WTC11 (cell line): ENCODE results near the gene SMARCA4. TPM values are rescaled to one million over a fixed set of nuclear protein-coding genes. Genes with fewer than 3 reads are reported as not detected.

Experiments
- ATAC-seq: fragments of 200-7000 bp; cut with Tn5 transposase; 2 replicates; pipeline ENCODE4 v1.10.0; 2021; ENCODE audit warnings: mild to moderate bottlenecking, moderate library complexity
- CTCF ChIA-PET: fragments of 300-600 bp; sonication (Branson Sonifier 250); formaldehyde crosslinking; loops from one replicate; lab custom pipeline; 2021; ENCODE audit warnings: antibody characterized with exemption; lab: Charles Lee
- POLR2A ChIA-PET: fragments of 350-600 bp; sonication (Branson Sonifier 250); formaldehyde crosslinking; loops from one replicate; lab custom pipeline; 2021; ENCODE audit warnings: antibody characterized with exemption; lab: Charles Lee
- DNase-seq: peaks from one replicate; pipeline ENCODE4 v3.0.0; 2021; ENCODE audit warnings: low spot score
- H3K27ac Mint-ChIP-seq: 2 replicates; pipeline ENCODE4 v1.8.0; 2021; ENCODE audit warnings: mixed read lengths
- H3K27me3 Mint-ChIP-seq: 2 replicates; pipeline ENCODE4 v1.8.0; 2021; ENCODE audit warnings: low read depth, mild to moderate bottlenecking, moderate library complexity, mixed read lengths
- H3K36me3 Mint-ChIP-seq: 2 replicates; pipeline ENCODE4 v1.8.0; 2021; ENCODE audit warnings: mixed read lengths
- H3K4me1 Mint-ChIP-seq: 2 replicates; pipeline ENCODE4 v1.8.0; 2022; ENCODE audit warnings: mixed read lengths
- H3K4me3 Mint-ChIP-seq: 2 replicates; pipeline ENCODE4 v1.8.0; 2021; ENCODE audit warnings: mild to moderate bottlenecking, moderate library complexity, mixed read lengths
- H3K9me3 Mint-ChIP-seq: 2 replicates; pipeline ENCODE4 v1.8.0; 2021; ENCODE audit warnings: mixed read lengths
- ATF1 ChIP-seq: sonication (generic); formaldehyde crosslinking; IDR thresholded peaks from 2 replicates; pipeline ENCODE4 v1.8.1; 2023; ENCODE audit warnings: mild to moderate bottlenecking, moderate library complexity, missing genetic modification reagents
- ATF2 ChIP-seq: sonication (generic); formaldehyde crosslinking; IDR thresholded peaks from 2 replicates; pipeline ENCODE4 v1.8.1; 2022; ENCODE audit warnings: low read depth, missing genetic modification reagents, borderline replicate concordance
- CTCF ChIP-seq: fragments of 200-600 bp; IDR thresholded peaks from 2 replicates; pipeline ENCODE4 v1.8.0; 2022; ENCODE audit warnings: antibody characterized with exemption
- ERG ChIP-seq: fragments of 250-450 bp; sonication (Bioruptor Pico); IDR thresholded peaks from 2 replicates; pipeline ENCODE4 v1.8.0; 2021; ENCODE audit warnings: mild to moderate bottlenecking
- ESRRA ChIP-seq: sonication (generic); formaldehyde crosslinking; IDR thresholded peaks from 2 replicates; pipeline ENCODE4 v1.8.1; 2022; ENCODE audit warnings: mild to moderate bottlenecking, missing genetic modification reagents, borderline replicate concordance
- ETV6 ChIP-seq: sonication (generic); formaldehyde crosslinking; IDR thresholded peaks from 2 replicates; pipeline ENCODE4 v1.8.1; 2022; ENCODE audit warnings: mild to moderate bottlenecking, missing genetic modification reagents
- FOXP4 ChIP-seq: sonication (generic); formaldehyde crosslinking; IDR thresholded peaks from 2 replicates; pipeline ENCODE4 v1.8.0; 2022; ENCODE audit warnings: mild to moderate bottlenecking, missing genetic modification reagents
- GRHL2 ChIP-seq: fragments of 250-450 bp; sonication (Bioruptor Pico); IDR thresholded peaks from 2 replicates; pipeline ENCODE4 v1.8.0; 2022; ENCODE audit warnings: mild to moderate bottlenecking, moderate library complexity; ENCODE audit not compliant: insufficient replicate concordance, severe bottlenecking
- GTF2I ChIP-seq: fragments of 250-450 bp; sonication (Bioruptor Pico); conservative IDR thresholded peaks from 2 replicates; pipeline ENCODE4 v1.4.0; 2021; ENCODE audit warnings: mild to moderate bottlenecking
- HMGA2 ChIP-seq: fragments of 250-450 bp; sonication (Bioruptor Pico); IDR thresholded peaks from 2 replicates; pipeline ENCODE4 v1.4.0; 2021; ENCODE audit warnings: mild to moderate bottlenecking, moderate library complexity
- JAZF1 ChIP-seq: fragments of 250-450 bp; sonication (Bioruptor Pico); IDR thresholded peaks from 2 replicates; pipeline ENCODE4 v1.9.0; 2021; ENCODE audit warnings: moderate library complexity, mild to moderate bottlenecking, inconsistent platforms
- MXD4 ChIP-seq: fragments of 250-450 bp; sonication (Bioruptor Pico); IDR thresholded peaks from 2 replicates; pipeline ENCODE4 v1.8.0; 2021; ENCODE audit warnings: mild to moderate bottlenecking, moderate library complexity, borderline replicate concordance
- NFE2L1 ChIP-seq: sonication (generic); formaldehyde crosslinking; IDR thresholded peaks from 2 replicates; pipeline ENCODE4 v1.8.1; 2023; ENCODE audit warnings: missing genetic modification reagents
- NR2C2 ChIP-seq: sonication (generic); formaldehyde crosslinking; IDR thresholded peaks from 2 replicates; pipeline ENCODE4 v1.8.0; 2022; ENCODE audit warnings: mild to moderate bottlenecking, missing genetic modification reagents
- OVOL2 ChIP-seq: fragments of 250-450 bp; sonication (Bioruptor Pico); IDR thresholded peaks from 2 replicates; pipeline ENCODE4 v1.9.0; 2021; ENCODE audit warnings: mild to moderate bottlenecking, borderline replicate concordance
- SOX15 ChIP-seq: fragments of 250-450 bp; sonication (Bioruptor Pico); IDR thresholded peaks from 2 replicates; pipeline ENCODE4 v1.9.0; 2021; ENCODE audit warnings: mild to moderate bottlenecking
- TEAD1 ChIP-seq: sonication (generic); formaldehyde crosslinking; IDR thresholded peaks from 2 replicates; pipeline ENCODE4 v1.8.0; 2022; ENCODE audit warnings: mild to moderate bottlenecking, missing genetic modification reagents
- TP53 ChIP-seq: sonication (generic); formaldehyde crosslinking; IDR thresholded peaks from 2 replicates; pipeline ENCODE4 v1.8.1; 2023; ENCODE audit warnings: mild to moderate bottlenecking, missing genetic modification reagents
- ZNF121 ChIP-seq: sonication (generic); formaldehyde crosslinking; IDR thresholded peaks from 2 replicates; pipeline ENCODE4 v1.8.0; 2023; ENCODE audit warnings: missing genetic modification reagents
- ZNF396 ChIP-seq: fragments of 250-450 bp; sonication (Bioruptor Pico); IDR thresholded peaks from 2 replicates; pipeline ENCODE4 v1.8.0; 2021; ENCODE audit warnings: mild to moderate bottlenecking, moderate library complexity, borderline replicate concordance
- ZNF512 ChIP-seq: sonication (generic); formaldehyde crosslinking; IDR thresholded peaks from 2 replicates; pipeline ENCODE4 v1.8.1; 2022; ENCODE audit warnings: missing genetic modification reagents, borderline replicate concordance
- ZSCAN18 ChIP-seq: fragments of 250-450 bp; sonication (Bioruptor Pico); IDR thresholded peaks from 2 replicates; pipeline ENCODE4 v2.1.2; 2022; ENCODE audit warnings: mild to moderate bottlenecking, moderate library complexity
- total RNA-seq: library from RNA; stranded (reverse); gene quantifications from 3 replicates; pipeline ENCODE4 v1.2.3, GENCODE V29; 2021

SMARCA4 gene
- total RNA-seq, 1 experiment from 2014 or later, result 295 TPM

GRCh38 chr19:11098861-11099260 is 138.0 kb downstream of the SMARCA4 start:
- Mint-ChIP-seq H3K27ac (peak overlapping the region; percentile 50), H3K36me3 (peaks cover 76% of the 10 kb centered on the region), H3K27me3 (no peaks in the 10 kb centered on the region), H3K4me1 (peaks cover 21% of the 10 kb centered on the region), H3K4me3 (no peak overlapping the region), H3K9me3 (no peaks in the 10 kb centered on the region)
- CTCF ChIA-PET, result no interaction called here
- DNase-seq (no peak), ATAC-seq (no peak)
- no peak for TF ChIP-seq HMGA2 (CRISPR knock-in tag)
- TF ChIP-seq ZNF396, result no peak
- no peak for TF ChIP-seq ZSCAN18 (CRISPR knock-in tag)
- TF ChIP-seq GTF2I, result no peak
- TF ChIP-seq NFE2L1 (CRISPR knock-in tag), result no peak
- no peak for TF ChIP-seq ATF2
- POLR2A ChIA-PET, result no interaction called here

- POLR2A ChIA-PET, result interaction anchor here (0.6 kb wide), 1 partner anchor 88 kb away, joined by 3 read pairs; no protein-coding TSS in a partner anchor
- DNase-seq (no peak), ATAC-seq (no peak)
- Mint-ChIP-seq H3K4me3 (no peak overlapping the region), H3K9me3 (no peaks in the 10 kb centered on the region), H3K27me3 (no peaks in the 10 kb centered on the region), H3K4me1 (peaks cover 13% of the 10 kb centered on the region), H3K36me3 (peaks cover 77% of the 10 kb centered on the region), H3K27ac (peak overlapping the region; percentile 92)
- no peak for TF ChIP-seq NR2C2 (CRISPR knock-in tag)
- TF ChIP-seq TP53 (CRISPR knock-in tag), result no peak
- TF ChIP-seq OVOL2 (CRISPR knock-in tag), result no peak
- no peak for TF ChIP-seq MXD4
- no peak for TF ChIP-seq ESRRA (CRISPR knock-in tag)
- no peak for TF ChIP-seq TEAD1 (CRISPR knock-in tag)
- CTCF ChIA-PET, result interaction anchor here (0.5 to 0.9 kb wide), 3 partner anchors 53 to 264 kb away, joined by 3 to 4 read pairs (median 3); partner anchors contain the start of gene TMED1
Observed at GRCh38 chr19:11100049-11100448, 139.2 kb downstream of the SMARCA4 start.

GRCh38 chr19:11101057-11101456 is 140.2 kb downstream of the SMARCA4 start:
- H3K4me1 Mint-ChIP-seq, result peaks cover 6% of the 10 kb centered on the region
- no peak overlapping the region for H3K27ac Mint-ChIP-seq
- ATAC-seq (no peak), DNase-seq (no peak)
- H3K36me3 Mint-ChIP-seq, result peaks cover 77% of the 10 kb centered on the region
- POLR2A ChIA-PET, result no interaction called here
- H3K4me3 Mint-ChIP-seq, result no peak overlapping the region
- no peak for TF ChIP-seq GRHL2
- TF ChIP-seq ZNF121 (CRISPR knock-in tag), result no peak
- no peak for TF ChIP-seq JAZF1 (CRISPR knock-in tag)
- TF ChIP-seq ERG, result no peak
- TF ChIP-seq ETV6 (CRISPR knock-in tag), result no peak
- no peak for TF ChIP-seq ZNF512 (CRISPR knock-in tag)
- no peak for TF ChIP-seq CTCF
- no peak for TF ChIP-seq SOX15
- TF ChIP-seq ATF1 (CRISPR knock-in tag), result no peak
- no peak for TF ChIP-seq FOXP4
- no peaks in the 10 kb centered on the region for H3K9me3 Mint-ChIP-seq
- CTCF ChIA-PET, result interaction anchor here (0.9 kb wide), 1 partner anchor 160 kb away, joined by 4 read pairs; no protein-coding TSS in a partner anchor
- no peaks in the 10 kb centered on the region for H3K27me3 Mint-ChIP-seq
